Caco-2 (cell line): ENCODE results near the gene PGC. TPM values are rescaled to one million over a fixed set of nuclear protein-coding genes. Genes with fewer than 3 reads are reported as not detected.

Experiments used
- BruUV-seq: library from RNA; stranded (reverse); fragments of 400-500 nt; replicated peaks from 2 replicates; lab custom pipeline; 2021; lab: Mats Ljungman, UMichigan
- CTCF ChIA-PET: fragments of 300-600 bp; sonication (Branson Sonifier 250); formaldehyde crosslinking; loops from one replicate; lab custom pipeline; 2022; ENCODE audit warnings: antibody characterized with exemption; lab: Charles Lee
- POLR2A ChIA-PET: fragments of 300-600 bp; sonication (Branson Sonifier 250); formaldehyde crosslinking; loops from one replicate; lab custom pipeline; 2022; ENCODE audit warnings: antibody characterized with exemption; lab: Charles Lee
- DNase-seq, 2 experiments: peaks; one replicate each; pipeline versions ENCODE4 v3.0.0 to v3.0.0-alpha.2; 2020 to 2022
- H3K27me3 ChIP-seq: replicated peaks from 2 replicates; pipeline ENCODE4 v1.6.0; 2011; ENCODE audit warnings: low read length; ENCODE audit not compliant: control insufficient read depth, insufficient read depth
- H3K36me3 ChIP-seq: 2 replicates; pipeline ENCODE4 v1.5.1; 2011; ENCODE audit warnings: low read length; ENCODE audit not compliant: control insufficient read depth, insufficient read depth
- H3K4me1 ChIP-seq: fragments of 250-450 bp; sonication (Bioruptor Pico); 2 replicates; pipeline ENCODE4 v1.5.1; 2020; ENCODE audit warnings: mild to moderate bottlenecking
- H3K4me3 ChIP-seq: 2 replicates; pipeline ENCODE4 v1.5.1; 2011; ENCODE audit warnings: low read depth, mild to moderate bottlenecking, control low read depth, low read length
- H3K9me3 ChIP-seq: fragments of 250-450 bp; sonication (Bioruptor Pico); 2 replicates; pipeline ENCODE4 v1.5.1; 2020; ENCODE audit warnings: mild to moderate bottlenecking, moderate library complexity
- H3K27ac Mint-ChIP-seq: one replicate; pipeline ENCODE4 v1.8.0; 2022; ENCODE audit warnings: mixed read lengths; ENCODE audit not compliant: unreplicated experiment
- H3K27me3 Mint-ChIP-seq: one replicate; pipeline ENCODE4 v1.8.0; 2022; ENCODE audit warnings: mixed read lengths; ENCODE audit not compliant: insufficient read depth, unreplicated experiment
- H3K36me3 Mint-ChIP-seq: one replicate; pipeline ENCODE4 v1.8.0; 2022; ENCODE audit warnings: mild to moderate bottlenecking, mixed read lengths; ENCODE audit not compliant: insufficient read depth, unreplicated experiment
- H3K4me1 Mint-ChIP-seq: one replicate; pipeline ENCODE4 v1.8.0; 2022; ENCODE audit warnings: low read depth, mixed read lengths; ENCODE audit not compliant: unreplicated experiment
- H3K4me3 Mint-ChIP-seq: one replicate; pipeline ENCODE4 v1.8.0; 2022; ENCODE audit warnings: mild to moderate bottlenecking, moderate library complexity, mixed read lengths; ENCODE audit not compliant: unreplicated experiment
- H3K9me3 Mint-ChIP-seq: one replicate; pipeline ENCODE4 v1.8.0; 2022; ENCODE audit warnings: mixed read lengths; ENCODE audit not compliant: unreplicated experiment
- intact Hi-C: fragments of 100-400 bp; cut with micrococcal nuclease; formaldehyde crosslinking; loops from one replicate; pipeline ENCODE4 v1.10.0; 2022; ENCODE audit not compliant: unreplicated experiment
- total RNA-seq: library from RNA; stranded (reverse); gene quantifications from 2 replicates; pipeline ENCODE4 v1.2.3, GENCODE V29; 2022
- TF ChIP-seq, protein P1 (sequence below), 2 experiments: fragments of 200-600 bp in 1 of 2; IDR thresholded peaks; 1 replicate in 1 of 2; 2 replicates in 1 of 2; pipeline versions ENCODE4 v1.5.1 to v1.8.0; 2011 to 2022; ENCODE audit warnings: antibody characterized with exemption in 1 of 2, control low read depth in 1 of 2, inconsistent platforms in 1 of 2, low read depth in 1 of 2, low read length in 1 of 2, mild to moderate bottlenecking in 1 of 2, moderate library complexity in 1 of 2; ENCODE audit not compliant: insufficient read depth in 1 of 2, severe bottlenecking in 1 of 2, unreplicated experiment in 1 of 2

The PGC gene
- total RNA-seq, 1 experiment from 2014 or later: 12.2 TPM

DNA sequence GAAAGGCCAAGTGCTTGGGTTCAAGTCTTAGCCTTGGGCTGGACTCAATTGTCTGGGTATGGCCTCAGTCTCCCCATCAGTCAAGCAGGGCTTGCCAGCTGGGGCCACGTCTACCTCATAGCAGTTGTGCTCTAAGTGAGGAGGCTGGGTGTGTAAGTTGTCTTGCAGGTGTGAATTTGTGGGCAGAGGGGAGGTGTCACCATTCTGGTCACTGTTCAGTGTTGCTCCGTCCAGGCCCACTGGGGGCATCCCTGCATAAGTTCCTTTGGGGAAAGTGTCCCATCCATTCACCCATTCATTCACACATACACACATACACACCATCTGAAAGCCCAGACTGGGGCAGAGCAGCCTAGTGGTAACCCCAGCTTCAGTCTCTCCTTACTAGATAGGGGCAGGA is 48.1 kb downstream of the PGC start:
- no TSS peak for BruUV-seq
- H3K27ac Mint-ChIP-seq: no peak overlapping the region
- no peaks in the 10 kb centered on the region for H3K27me3 ChIP-seq
- no peaks in the 10 kb centered on the region for H3K36me3 Mint-ChIP-seq
- H3K4me3 ChIP-seq: no peak overlapping the region
- H3K27me3 Mint-ChIP-seq: no peaks in the 10 kb centered on the region
- ChIA-PET CTCF (no interaction called here), POLR2A (no interaction called here)
- H3K9me3 Mint-ChIP-seq: no peaks in the 10 kb centered on the region
- no peak overlapping the region for H3K4me3 Mint-ChIP-seq
- DNase-seq: no peak
- TF ChIP-seq, protein P1, sequence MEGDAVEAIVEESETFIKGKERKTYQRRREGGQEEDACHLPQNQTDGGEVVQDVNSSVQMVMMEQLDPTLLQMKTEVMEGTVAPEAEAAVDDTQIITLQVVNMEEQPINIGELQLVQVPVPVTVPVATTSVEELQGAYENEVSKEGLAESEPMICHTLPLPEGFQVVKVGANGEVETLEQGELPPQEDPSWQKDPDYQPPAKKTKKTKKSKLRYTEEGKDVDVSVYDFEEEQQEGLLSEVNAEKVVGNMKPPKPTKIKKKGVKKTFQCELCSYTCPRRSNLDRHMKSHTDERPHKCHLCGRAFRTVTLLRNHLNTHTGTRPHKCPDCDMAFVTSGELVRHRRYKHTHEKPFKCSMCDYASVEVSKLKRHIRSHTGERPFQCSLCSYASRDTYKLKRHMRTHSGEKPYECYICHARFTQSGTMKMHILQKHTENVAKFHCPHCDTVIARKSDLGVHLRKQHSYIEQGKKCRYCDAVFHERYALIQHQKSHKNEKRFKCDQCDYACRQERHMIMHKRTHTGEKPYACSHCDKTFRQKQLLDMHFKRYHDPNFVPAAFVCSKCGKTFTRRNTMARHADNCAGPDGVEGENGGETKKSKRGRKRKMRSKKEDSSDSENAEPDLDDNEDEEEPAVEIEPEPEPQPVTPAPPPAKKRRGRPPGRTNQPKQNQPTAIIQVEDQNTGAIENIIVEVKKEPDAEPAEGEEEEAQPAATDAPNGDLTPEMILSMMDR (IDR thresholded peaks at IDR 0.05; ENCODE audit: insufficient read depth in 1 of 2, low read depth in 1 of 2, low read length in 1 of 2, severe bottlenecking in 1 of 2, unreplicated experiment in 1 of 2): no peak
- no peaks in the 10 kb centered on the region for H3K4me1 ChIP-seq
- H3K36me3 ChIP-seq: no peaks in the 10 kb centered on the region
- intact Hi-C loops: no loop called here
- H3K9me3 ChIP-seq: no peaks in the 10 kb centered on the region
- no peaks in the 10 kb centered on the region for H3K4me1 Mint-ChIP-seq

DNA sequence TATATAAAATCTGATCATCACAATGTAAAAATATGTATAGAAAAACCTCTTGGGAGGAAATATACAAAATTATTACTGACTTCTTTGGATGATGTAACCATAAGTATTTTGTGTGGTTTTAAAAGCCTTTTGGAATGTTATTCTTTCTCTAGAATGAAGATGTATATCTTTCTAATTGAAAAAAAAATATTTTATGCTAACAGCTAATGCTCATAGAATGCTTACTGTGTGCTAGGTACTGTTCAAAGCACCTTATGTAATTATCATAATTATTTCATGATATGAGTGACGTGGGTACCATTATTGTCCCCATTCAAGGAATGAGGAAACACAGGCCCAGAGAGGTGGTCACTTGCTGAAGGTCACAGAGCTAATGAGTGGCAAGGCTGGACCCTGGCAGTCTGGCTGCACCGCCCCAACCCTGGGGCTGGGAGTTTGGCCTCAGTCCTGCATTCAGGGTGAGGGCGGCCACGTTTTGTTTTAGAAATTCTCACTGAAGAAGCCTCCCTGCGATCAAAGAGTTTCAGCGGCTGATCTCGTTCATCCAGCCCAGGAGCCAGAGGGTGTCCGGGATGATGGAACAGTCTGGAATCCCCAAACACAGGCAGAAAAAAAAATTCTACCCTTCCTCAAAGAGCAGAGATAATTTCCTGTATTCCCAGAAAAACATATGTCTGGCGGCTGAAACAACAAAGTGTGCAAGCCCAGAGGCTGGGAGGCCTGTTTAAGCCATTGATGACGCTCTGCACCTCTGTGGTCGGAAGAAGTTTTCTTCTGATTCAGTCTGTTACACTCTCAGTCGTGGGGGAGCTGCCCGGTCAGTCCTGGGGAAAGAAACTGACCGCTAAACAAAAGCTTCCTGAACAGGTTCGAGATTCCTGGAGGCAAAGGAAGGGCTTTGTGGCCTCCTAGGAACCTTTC is 49.1 kb downstream of the PGC start:
- POLR2A ChIA-PET: no interaction called here
- TF ChIP-seq, protein P1 (IDR thresholded peaks at IDR 0.05; ENCODE audit: insufficient read depth in 1 of 2, low read depth in 1 of 2, low read length in 1 of 2, severe bottlenecking in 1 of 2, unreplicated experiment in 1 of 2): no peak
- no peak overlapping the region for H3K4me3 Mint-ChIP-seq

DNA sequence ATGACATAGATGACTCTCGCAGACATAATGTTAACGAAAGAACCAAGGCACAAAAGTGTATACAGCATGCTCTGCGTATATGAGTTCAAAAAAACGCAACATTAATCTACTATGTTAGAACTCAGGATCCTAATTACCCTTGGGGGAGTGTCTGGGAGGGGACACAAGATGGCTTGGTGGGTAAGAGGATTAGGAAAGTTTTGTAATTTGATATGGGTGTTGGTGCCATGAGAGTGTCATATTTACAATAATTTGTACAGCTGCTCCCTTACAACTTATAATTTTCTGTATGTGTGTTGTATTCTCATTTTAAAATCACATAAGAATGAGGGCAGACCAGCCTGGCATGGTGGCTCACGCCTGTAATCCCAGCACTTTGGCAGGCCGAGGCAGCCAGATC is 50.4 kb downstream of the PGC start:
- no peaks in the 10 kb centered on the region for H3K36me3 Mint-ChIP-seq
- Histone ChIP-seq H3K4me1 (peaks cover 10% of the 10 kb centered on the region), H3K27me3 (no peaks in the 10 kb centered on the region), H3K4me3 (no peak overlapping the region), H3K9me3 (no peaks in the 10 kb centered on the region), H3K36me3 (no peaks in the 10 kb centered on the region)
- H3K4me3 Mint-ChIP-seq: no peak overlapping the region
- ChIA-PET POLR2A (no interaction called here), CTCF (interaction anchor here (1.5 kb wide), 1 partner anchor 329 kb away, joined by 3 read pairs; no protein-coding TSS in a partner anchor)
- H3K4me1 Mint-ChIP-seq: peaks cover 5% of the 10 kb centered on the region
- no peak for DNase-seq
- H3K27me3 Mint-ChIP-seq: no peaks in the 10 kb centered on the region
- intact Hi-C loops: no loop called here
- no TSS peak for BruUV-seq
- TF ChIP-seq, protein P1 (IDR thresholded peaks at IDR 0.05; ENCODE audit: insufficient read depth in 1 of 2, low read depth in 1 of 2, low read length in 1 of 2, severe bottlenecking in 1 of 2, unreplicated experiment in 1 of 2): no peak
- no peaks in the 10 kb centered on the region for H3K9me3 Mint-ChIP-seq
- H3K27ac Mint-ChIP-seq: no peak overlapping the region

More for the DNA sequence above, 49.1 kb downstream of the PGC start:
- H3K9me3 Mint-ChIP-seq: no peaks in the 10 kb centered on the region
- H3K36me3 Mint-ChIP-seq: no peaks in the 10 kb centered on the region
- Histone ChIP-seq H3K36me3 (no peaks in the 10 kb centered on the region), H3K4me3 (no peak overlapping the region), H3K27me3 (no peaks in the 10 kb centered on the region), H3K4me1 (no peaks in the 10 kb centered on the region), H3K9me3 (no peaks in the 10 kb centered on the region)
- no peaks in the 10 kb centered on the region for H3K27me3 Mint-ChIP-seq
- CTCF ChIA-PET: no interaction called here
- no peak overlapping the region for H3K27ac Mint-ChIP-seq
- no peaks in the 10 kb centered on the region for H3K4me1 Mint-ChIP-seq
- no peak for DNase-seq
- intact Hi-C loops: no loop called here
- BruUV-seq: no TSS peak
